Liver (tissue), 9 donors: ENCODE results near the gene SLC12A7. TPM values are rescaled to one million over a fixed set of nuclear protein-coding genes. Genes with fewer than 3 reads are reported as not detected.

Source experiments
- DNase-seq: peaks from one replicate; pipeline ENCODE4 v3.0.0-alpha.2; 2017; ENCODE audit warnings: low spot score
- H3K27ac ChIP-seq, 2 donors: one replicate each; pipeline ENCODE4 v1.7.0; 2013; ENCODE audit warnings: inconsistent platforms in 2 of 2, low read length in 2 of 2, control low read depth in 1 of 2, low read depth in 1 of 2, mild to moderate bottlenecking in 1 of 2
- H3K27me3 ChIP-seq, 4 donors: one replicate each; pipeline versions ENCODE4 v1.6.1 to v1.7.0; 2013; ENCODE audit warnings: low read length in 3 of 4, inconsistent platforms in 1 of 4, mild to moderate bottlenecking in 1 of 4, moderate library complexity in 1 of 4; ENCODE audit not compliant: control insufficient read depth in 4 of 4, insufficient read depth in 4 of 4
- H3K36me3 ChIP-seq, 4 donors: one replicate each; pipeline versions ENCODE4 v1.6.1 to v1.7.0; 2013; ENCODE audit warnings: low read length in 3 of 4, mild to moderate bottlenecking in 3 of 4, low read depth in 1 of 4, moderate library complexity in 1 of 4; ENCODE audit not compliant: control insufficient read depth in 4 of 4, insufficient read depth in 3 of 4
- H3K4me1 ChIP-seq, 4 donors: one replicate each; pipeline versions ENCODE4 v1.6.1 to v1.7.0; 2013; ENCODE audit warnings: low read length in 3 of 4, mild to moderate bottlenecking in 3 of 4, moderate library complexity in 1 of 4; ENCODE audit not compliant: control insufficient read depth in 4 of 4, insufficient read depth in 4 of 4
- H3K4me3 ChIP-seq, 3 donors: one replicate each; pipeline versions ENCODE4 v1.6.1 to v1.7.0; 2013; ENCODE audit warnings: low read length in 3 of 3, control low read depth in 1 of 3, low read depth in 1 of 3, mild to moderate bottlenecking in 1 of 3
- H3K9ac ChIP-seq, 2 donors: one replicate each; pipeline ENCODE4 v1.7.0; 2013; ENCODE audit warnings: low read length in 2 of 2, mild to moderate bottlenecking in 2 of 2, moderate library complexity in 2 of 2, control low read depth in 1 of 2, low read depth in 1 of 2
- H3K9me3 ChIP-seq, 4 donors: one replicate each; pipeline versions ENCODE4 v1.6.1 to v1.7.0; 2013; ENCODE audit warnings: low read length in 3 of 4; ENCODE audit not compliant: control insufficient read depth in 4 of 4
- ATF3 ChIP-seq: IDR thresholded peaks from 2 replicates; pipeline ENCODE4 v1.6.1; 2016; ENCODE audit warnings: antibody characterized with exemption
- EGR1 ChIP-seq, 2 donors: IDR thresholded peaks; 2 replicates each; pipeline ENCODE4 v1.6.1; 2016 to 2018; ENCODE audit warnings: antibody characterized with exemption in 2 of 2, low read depth in 2 of 2
- FOXA1 ChIP-seq: IDR thresholded peaks from 2 replicates; pipeline ENCODE4 v1.6.1; 2016; ENCODE audit warnings: antibody characterized with exemption
- FOXA2 ChIP-seq: IDR thresholded peaks from 2 replicates; pipeline ENCODE4 v1.6.1; 2016; ENCODE audit warnings: antibody characterized with exemption
- GABPA ChIP-seq, 2 donors: IDR thresholded peaks in 1 of 2; conservative IDR thresholded peaks in 1 of 2; 2 replicates each; pipeline ENCODE4 v1.6.1; 2016; ENCODE audit warnings: antibody characterized with exemption in 2 of 2, mild to moderate bottlenecking in 1 of 2, moderate library complexity in 1 of 2
- HNF4G ChIP-seq: IDR thresholded peaks from 2 replicates; pipeline ENCODE4 v1.6.1; 2016; ENCODE audit warnings: antibody characterized with exemption
- JUND ChIP-seq, 2 donors: IDR thresholded peaks; 2 replicates each; pipeline ENCODE4 v1.6.1; 2016; ENCODE audit warnings: antibody characterized with exemption in 2 of 2
- MAX ChIP-seq: IDR thresholded peaks from 2 replicates; pipeline ENCODE4 v1.6.1; 2016; ENCODE audit warnings: antibody characterized with exemption
- NR2F2 ChIP-seq: IDR thresholded peaks from 2 replicates; pipeline ENCODE4 v1.6.1; 2016; ENCODE audit warnings: antibody characterized with exemption
- RAD21 ChIP-seq, 2 donors: IDR thresholded peaks; 2 replicates each; pipeline ENCODE4 v1.6.1; 2016; ENCODE audit warnings: antibody characterized with exemption in 2 of 2, mild to moderate bottlenecking in 2 of 2
- REST ChIP-seq: IDR thresholded peaks from 2 replicates; pipeline ENCODE4 v1.6.1; 2016; ENCODE audit warnings: antibody characterized with exemption, mild to moderate bottlenecking
- SP1 ChIP-seq: IDR thresholded peaks from 2 replicates; pipeline ENCODE4 v1.6.1; 2018; ENCODE audit warnings: antibody characterized with exemption, mild to moderate bottlenecking
- TAF1 ChIP-seq: conservative IDR thresholded peaks from 2 replicates; pipeline ENCODE4 v1.6.1; 2016; ENCODE audit warnings: antibody characterized with exemption, mild to moderate bottlenecking
- YY1 ChIP-seq: IDR thresholded peaks from 2 replicates; pipeline ENCODE4 v1.6.1; 2016; ENCODE audit warnings: antibody characterized with exemption, mild to moderate bottlenecking
- ZBTB33 ChIP-seq: IDR thresholded peaks from 2 replicates; pipeline ENCODE4 v1.6.1; 2016; ENCODE audit warnings: antibody characterized with exemption
- WGBS: extraction: QIAGEN DNeasy Blood & Tissue Kit; methylation state at CpG from one replicate; pipeline ENCODE4 v1.1.7; 2013; 5-methylcytosine and 5-hydroxymethylcytosine counted together
- polyA plus RNA-seq, 2 donors: library from polyadenylated mRNA; stranded (reverse) in 1 of 2; unstranded in 1 of 2; fragments of 200-250 nt in 1 of 2; fragments of >200 nt in 1 of 2; fragmentation: Nextera tagmentation in 1 of 2; extraction: Ambion mirVana in 1 of 2; gene quantifications; one replicate each; pipeline versions ENCODE4 v1.2.1 to v1.2.3, GENCODE V29; 2013 to 2015
- total RNA-seq, 2 donors: library from RNA; depleted of rRNA; stranded (reverse); fragments of >200 nt; gene quantifications; one replicate each; pipeline ENCODE4 v1.2.3, GENCODE V29; 2014
- donor health status: healthy.
- donor health status: healthy.
- donor health status: healthy.
- donor health status: healthy.
- donor health status: healthy.

The SLC12A7 gene
- total and polyA plus RNA-seq, 4 donors: 12.3 to 64.2 (median 28.9) TPM

- Histone ChIP-seq H3K4me1 (peaks cover 0 to 5% (median 1%) of the 10 kb centered on the region in 4 donors), H3K9ac (no peak overlapping the region), H3K27me3 (peaks cover 0 to 4% (median 0%) of the 10 kb centered on the region in 4 donors), H3K36me3 (no peaks in the 10 kb centered on the region), H3K9me3 (no peaks in the 10 kb centered on the region), H3K27ac (no peak overlapping the region), H3K4me3 (no peak overlapping the region)
- TF ChIP-seq JUND (IDR thresholded peaks at IDR 0.05): no peak
- TF ChIP-seq YY1: no peak
- no peak for TF ChIP-seq GABPA (IDR thresholded peaks at IDR 0.05 in 1 of 2, conservative IDR thresholded peaks at IDR 0.05 in 1 of 2)
- DNase-seq: no peak
- 93% methylated on average over 11 of the region's 11 CpGs for WGBS
These were observed 45.0 kb upstream of the SLC12A7 start for GRCh38 chr5:1156754-1157460.

GRCh38 chr5:1156033-1156753 lies 44.3 kb upstream of the SLC12A7 start:
- 21% methylated on average over 51 of the region's 51 CpGs for WGBS
- Histone ChIP-seq H3K36me3 (no peaks in the 10 kb centered on the region), H3K4me3 (peak overlapping the region in 1 of 3 donors; percentile 18), H3K4me1 (peaks cover 0 to 2% (median 0%) of the 10 kb centered on the region in 4 donors), H3K27me3 (peaks cover 0 to 4% (median 0%) of the 10 kb centered on the region in 4 donors), H3K27ac (no peak overlapping the region), H3K9me3 (no peaks in the 10 kb centered on the region), H3K9ac (no peak overlapping the region)
- no peak for TF ChIP-seq TAF1
- no peak for TF ChIP-seq FOXA2
- no peak for TF ChIP-seq HNF4G
- TF ChIP-seq RAD21 (IDR thresholded peaks at IDR 0.05): no peak
- no peak for TF ChIP-seq ATF3
- TF ChIP-seq GABPA (IDR thresholded peaks at IDR 0.05 in 1 of 2, conservative IDR thresholded peaks at IDR 0.05 in 1 of 2): no peak
- no peak for TF ChIP-seq SP1
- no peak for TF ChIP-seq EGR1 (IDR thresholded peaks at IDR 0.05; ENCODE audit: low read depth in 2 of 2)
- TF ChIP-seq ZBTB33: no peak
- TF ChIP-seq YY1: no peak
- TF ChIP-seq FOXA1: no peak
- no peak for TF ChIP-seq REST
- TF ChIP-seq NR2F2: no peak
- TF ChIP-seq MAX: no peak
- no peak for DNase-seq
